ENCODE results near the gene JCAD.

Gene JCAD

DNA sequence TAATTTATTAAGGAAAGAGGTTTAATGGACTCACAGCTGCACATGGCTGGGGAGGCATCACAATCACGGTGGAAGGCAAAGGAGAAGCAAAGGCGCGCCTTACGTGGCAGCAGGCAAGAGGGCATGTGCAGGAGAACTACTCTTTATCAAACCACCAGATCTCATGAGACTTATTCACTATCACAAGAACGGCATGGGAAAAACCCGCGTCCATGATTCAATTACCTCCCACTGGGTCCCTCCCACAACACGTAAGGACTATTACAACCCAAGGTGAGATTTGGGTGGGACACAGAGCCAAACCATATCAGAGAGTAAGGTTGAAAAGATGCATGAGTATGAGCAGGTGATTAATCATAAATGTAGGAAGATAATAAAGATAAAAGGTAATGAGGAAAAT, 3.2 kb upstream of the JCAD start:
- DNase-seq (ENCODE audit: low read depth): no peak
- no peak for TF ChIP-seq CTCF (IDR thresholded peaks at IDR 0.05; ENCODE audit: control insufficient read depth, extremely low read depth, insufficient read depth)

GRCh38 chr10:30062090-30062489, 2.7 kb upstream of the JCAD start:
- DNase-seq (ENCODE audit: low read depth): no peak
- no peak for TF ChIP-seq CTCF (IDR thresholded peaks at IDR 0.05; ENCODE audit: control insufficient read depth, extremely low read depth, insufficient read depth)
- no peak overlapping the region for H3K4me3 ChIP-seq (ENCODE audit: low read depth, low read length)

More for the DNA sequence above, 3.2 kb upstream of the JCAD start:
- H3K4me3 ChIP-seq (ENCODE audit: low read depth, low read length): no peak overlapping the region

- DNase-seq (ENCODE audit: low read depth): no peak
- TF ChIP-seq CTCF (IDR thresholded peaks at IDR 0.05; ENCODE audit: control insufficient read depth, extremely low read depth, insufficient read depth): no peak
- peak overlapping the region; percentile 55 for H3K4me3 ChIP-seq (ENCODE audit: low read depth, low read length)
Observed at GRCh38 chr10:30058570-30059132, 735 bp downstream of the JCAD start.

- no peak overlapping the region for H3K4me3 ChIP-seq (ENCODE audit: low read depth, low read length)
- DNase-seq (ENCODE audit: low read depth): no peak
Observed at GRCh38 chr10:30057894-30058556, 1.4 kb downstream of the JCAD start.

GRCh38 chr10:30057421-30057841, 2.0 kb downstream of the JCAD start:
- H3K4me3 ChIP-seq (ENCODE audit: low read depth, low read length): no peak overlapping the region
- TF ChIP-seq CTCF (IDR thresholded peaks at IDR 0.05; ENCODE audit: control insufficient read depth, extremely low read depth, insufficient read depth): no peak
- no peak for DNase-seq (ENCODE audit: low read depth)

More at GRCh38 chr10:30057894-30058556, 1.4 kb downstream of the JCAD start:
- no peak for TF ChIP-seq CTCF (IDR thresholded peaks at IDR 0.05; ENCODE audit: control insufficient read depth, extremely low read depth, insufficient read depth)

DNA sequence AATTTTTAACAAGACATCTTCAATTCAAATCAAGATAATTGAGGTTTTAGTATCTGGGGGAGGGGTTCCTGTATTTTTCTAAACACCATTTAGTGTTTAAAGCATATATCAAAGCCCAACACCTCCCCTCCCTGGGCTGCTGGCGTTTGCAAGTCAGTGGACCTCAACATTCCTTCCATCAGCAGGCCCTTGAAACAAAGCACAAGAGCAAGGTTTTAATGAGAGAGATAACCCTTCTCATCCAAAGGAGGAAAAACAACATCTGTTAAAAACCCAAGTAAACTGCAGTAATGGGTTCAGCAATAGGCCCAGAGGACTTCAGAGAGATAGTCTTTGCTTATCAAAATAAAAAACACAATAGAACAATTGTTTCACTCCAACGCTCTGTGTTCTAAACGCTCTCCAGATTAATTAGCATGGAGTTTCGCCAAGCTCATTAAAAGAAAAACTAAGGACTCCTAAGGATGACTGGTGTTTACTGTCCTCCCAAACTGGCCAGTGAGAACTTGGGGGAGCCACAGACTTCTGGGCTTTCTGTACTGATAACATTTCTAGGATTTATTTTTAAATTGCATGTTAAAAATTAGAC, 2.5 kb downstream of the JCAD start:
- no peak overlapping the region for H3K4me3 ChIP-seq (ENCODE audit: low read depth, low read length)
- no peak for DNase-seq (ENCODE audit: low read depth)
- no peak for TF ChIP-seq CTCF (IDR thresholded peaks at IDR 0.05; ENCODE audit: control insufficient read depth, extremely low read depth, insufficient read depth)

Measured in LNCaP clone FGC (cell line).